Cardiac fibroblast (primary cell): ENCODE results near the gene GRPEL1.

ENCODE experiments used
- DNase-seq, 2 donors: peaks; one replicate each; pipeline versions ENCODE4 v3.0.0 to v3.0.0-alpha.2; 2010; ENCODE audit warnings: low read depth in 2 of 2
- H3K4me3 ChIP-seq, 2 donors: replicated peaks in 1 of 2; 1 replicate in 1 of 2; 2 replicates in 1 of 2; pipeline ENCODE4 v1.5.1; 2011; ENCODE audit warnings: low read depth in 2 of 2, low read length in 2 of 2, mild to moderate bottlenecking in 2 of 2, moderate library complexity in 1 of 2
- TF ChIP-seq, protein P1 (sequence below): IDR thresholded peaks from one replicate; pipeline ENCODE4 v1.5.1; 2011; ENCODE audit warnings: low read depth, mild to moderate bottlenecking, low read length, inconsistent platforms

The GRPEL1 gene

DNA sequence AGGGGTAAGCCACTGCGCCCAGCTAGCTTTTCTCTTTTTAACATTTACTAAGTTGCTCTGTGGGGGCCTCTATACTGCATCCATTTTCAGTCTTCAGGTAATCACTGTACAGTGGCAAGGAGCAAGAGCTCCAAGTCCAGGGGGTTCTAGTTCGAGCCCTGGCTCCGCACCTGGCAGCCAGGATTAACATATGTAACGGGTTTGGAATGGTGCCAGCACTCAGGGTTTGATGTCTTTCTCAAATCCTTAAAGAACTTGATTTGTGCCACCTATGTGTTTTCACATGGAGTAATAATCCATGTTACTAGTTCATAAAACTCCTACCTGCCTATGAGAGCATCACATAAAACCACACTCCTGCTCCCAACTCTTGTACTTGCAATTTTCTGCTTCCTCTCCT, 4.5 kb downstream of the GRPEL1 start:
- DNase-seq: no peak
- TF ChIP-seq, protein P1, sequence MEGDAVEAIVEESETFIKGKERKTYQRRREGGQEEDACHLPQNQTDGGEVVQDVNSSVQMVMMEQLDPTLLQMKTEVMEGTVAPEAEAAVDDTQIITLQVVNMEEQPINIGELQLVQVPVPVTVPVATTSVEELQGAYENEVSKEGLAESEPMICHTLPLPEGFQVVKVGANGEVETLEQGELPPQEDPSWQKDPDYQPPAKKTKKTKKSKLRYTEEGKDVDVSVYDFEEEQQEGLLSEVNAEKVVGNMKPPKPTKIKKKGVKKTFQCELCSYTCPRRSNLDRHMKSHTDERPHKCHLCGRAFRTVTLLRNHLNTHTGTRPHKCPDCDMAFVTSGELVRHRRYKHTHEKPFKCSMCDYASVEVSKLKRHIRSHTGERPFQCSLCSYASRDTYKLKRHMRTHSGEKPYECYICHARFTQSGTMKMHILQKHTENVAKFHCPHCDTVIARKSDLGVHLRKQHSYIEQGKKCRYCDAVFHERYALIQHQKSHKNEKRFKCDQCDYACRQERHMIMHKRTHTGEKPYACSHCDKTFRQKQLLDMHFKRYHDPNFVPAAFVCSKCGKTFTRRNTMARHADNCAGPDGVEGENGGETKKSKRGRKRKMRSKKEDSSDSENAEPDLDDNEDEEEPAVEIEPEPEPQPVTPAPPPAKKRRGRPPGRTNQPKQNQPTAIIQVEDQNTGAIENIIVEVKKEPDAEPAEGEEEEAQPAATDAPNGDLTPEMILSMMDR: no peak
- H3K4me3 ChIP-seq: no peak overlapping the region

DNA sequence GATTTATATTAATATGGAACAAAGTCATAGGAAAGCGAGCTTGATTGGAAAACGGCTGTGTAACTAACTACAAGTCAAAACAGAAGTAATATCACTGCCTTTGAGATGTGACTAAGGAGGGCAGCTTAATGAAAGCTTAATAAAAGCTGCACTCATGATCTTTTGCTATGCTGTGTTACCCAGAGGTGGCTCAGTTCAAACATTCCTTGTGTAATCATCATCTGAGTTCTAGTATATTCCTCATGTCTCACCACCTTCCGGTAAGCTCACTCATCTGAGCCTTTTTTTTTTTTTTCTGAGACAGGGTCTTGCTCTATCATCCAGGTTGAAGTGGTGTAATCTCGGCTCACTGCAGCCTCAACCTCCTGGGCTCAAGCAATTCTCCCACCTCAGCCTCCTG, 5.0 kb downstream of the GRPEL1 start:
- no peak for DNase-seq
- H3K4me3 ChIP-seq: no peak overlapping the region
- TF ChIP-seq, protein P1: no peak

DNA sequence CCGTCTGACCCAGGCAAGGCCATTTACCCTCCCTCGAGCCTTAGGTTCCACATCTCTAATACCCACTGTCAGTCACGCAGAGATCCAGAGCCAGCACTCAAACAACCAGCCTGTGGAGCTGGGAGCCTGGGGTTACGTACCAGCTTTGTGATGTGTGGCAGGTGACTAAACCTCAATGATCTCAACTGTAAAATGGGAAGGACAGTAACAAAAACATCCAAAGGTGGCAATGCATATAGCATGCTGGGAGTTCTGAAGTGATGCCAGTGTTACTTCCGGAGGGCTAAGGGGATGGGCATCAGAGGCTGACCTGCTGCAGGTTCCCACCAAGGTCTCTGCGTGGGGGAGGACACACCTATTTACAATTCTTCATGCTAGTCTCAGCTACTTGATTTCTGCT, 6.0 kb downstream of the GRPEL1 start:
- TF ChIP-seq, protein P1: no peak
- DNase-seq: no peak
- no peak overlapping the region for H3K4me3 ChIP-seq

DNA sequence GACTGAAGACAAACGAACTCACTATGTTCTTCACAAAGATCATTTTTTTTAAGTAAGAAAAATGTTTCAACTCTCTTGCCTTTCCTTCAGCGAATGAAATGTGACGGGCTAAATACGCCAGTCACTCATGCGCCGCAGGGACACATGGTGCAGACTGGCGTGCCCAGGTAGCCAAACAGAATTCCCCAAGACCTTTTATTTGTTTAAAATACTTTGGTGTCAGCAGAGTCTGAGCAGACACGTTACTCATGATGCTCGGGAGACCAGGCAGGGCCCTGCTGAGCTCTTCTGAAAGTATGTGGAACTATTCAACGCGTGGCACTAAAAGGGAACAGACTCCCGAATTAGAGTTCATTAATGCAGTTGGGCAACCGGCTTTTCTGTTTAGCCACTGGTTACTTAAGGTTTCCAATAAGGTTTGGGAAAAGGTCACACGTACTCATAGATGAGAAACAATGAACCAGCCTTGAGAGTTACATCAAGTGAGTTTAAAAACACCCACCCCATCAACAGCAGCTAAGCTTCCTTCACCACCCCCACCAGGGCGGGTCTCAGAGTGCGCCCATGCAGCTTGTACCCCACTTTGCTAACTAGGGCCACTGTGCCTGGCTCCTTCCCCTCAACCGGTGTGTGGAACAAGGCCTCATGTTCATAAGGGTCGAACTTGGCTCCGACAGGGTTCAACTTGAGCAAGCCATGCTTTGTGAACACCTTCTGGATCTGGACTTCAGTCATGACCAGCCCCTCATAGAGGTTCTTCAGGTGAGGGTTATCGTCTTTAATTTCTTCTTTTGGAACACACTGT, 7.3 kb downstream of the GRPEL1 start:
- no peak for DNase-seq
- H3K4me3 ChIP-seq: no peak overlapping the region
- TF ChIP-seq, protein P1: no peak

DNA sequence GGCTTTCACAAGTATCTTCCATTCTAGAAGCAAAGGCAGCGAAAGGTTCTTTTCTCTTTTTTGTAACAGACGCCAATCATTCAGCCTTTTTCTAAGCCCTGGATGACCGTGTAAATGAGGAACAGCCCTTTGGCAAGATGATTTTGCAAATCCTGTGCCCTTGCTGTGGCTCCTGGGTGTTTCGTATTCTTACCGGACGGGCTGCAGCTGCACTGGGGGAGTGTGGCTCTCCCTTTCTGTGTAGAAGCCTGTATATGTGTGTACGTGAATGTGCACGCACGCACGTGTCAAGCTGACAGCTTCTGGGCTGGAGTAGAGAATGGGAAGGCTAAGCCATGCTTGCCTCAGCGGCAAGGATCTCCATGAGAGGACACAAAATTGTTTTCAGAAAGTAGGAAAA, 8.2 kb downstream of the GRPEL1 start:
- H3K4me3 ChIP-seq: no peak overlapping the region
- DNase-seq: no peak
- TF ChIP-seq, protein P1: no peak

DNA sequence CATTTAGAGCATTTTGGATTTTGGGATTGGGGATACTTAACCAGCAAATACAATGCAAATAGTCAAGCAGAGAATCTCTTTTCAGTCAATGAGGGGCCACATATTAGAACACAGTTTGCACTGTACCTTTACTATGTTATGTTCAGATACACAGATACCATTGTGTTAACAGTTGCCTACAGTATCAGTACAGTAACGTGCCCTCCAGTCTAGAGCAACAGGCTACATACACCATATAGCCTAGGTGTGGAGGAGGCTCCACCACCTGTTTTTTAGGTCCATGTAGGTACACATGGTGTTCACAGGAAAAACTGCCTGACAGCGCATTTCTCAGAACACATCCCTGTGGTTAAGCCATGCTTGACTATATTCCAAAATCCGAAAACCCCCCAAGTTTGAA, 9.1 kb downstream of the GRPEL1 start:
- no peak for DNase-seq
- TF ChIP-seq, protein P1: no peak
- no peak overlapping the region for H3K4me3 ChIP-seq

DNA sequence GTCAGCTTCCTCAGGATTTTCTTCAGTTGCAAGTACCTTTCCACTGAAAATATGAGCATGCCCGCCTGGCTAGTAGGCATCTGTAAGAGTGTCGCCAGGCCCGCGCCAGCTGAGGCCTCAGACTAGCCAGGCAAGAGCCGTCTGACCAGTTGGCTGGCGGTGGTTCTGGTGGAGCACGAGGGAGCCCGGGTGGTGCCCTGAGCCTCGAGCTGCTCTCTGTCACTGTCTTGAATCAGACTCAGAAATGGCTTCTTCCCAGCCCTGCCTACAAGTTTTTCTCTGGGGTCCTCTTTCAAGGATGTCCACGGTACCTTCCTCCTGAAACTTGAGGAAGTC, 11.9 kb downstream of the GRPEL1 start:
- TF ChIP-seq, protein P1: no peak
- no peak overlapping the region for H3K4me3 ChIP-seq
- no peak for DNase-seq
